Activated B cell treated with CpG ODN at 0.5 μM for 24 hours (primary cell): ENCODE data around the gene MOB1B. TPM values are rescaled to one million over a fixed set of nuclear protein-coding genes. Genes with fewer than 3 reads are reported as not detected.
"Not testable (repeated sequence)": the region's sequence is repeated elsewhere in the genome, so short reads cannot be mapped to it uniquely, and the experiment has no call there.

Source experiments
- ATAC-seq: fragments of 200-7000 bp; cut with Tn5 transposase; one replicate; pipeline ENCODE4 v1.10.0; 2021; ENCODE audit warnings: low read depth, mild to moderate bottlenecking, moderate library complexity
- CTCF ChIA-PET: fragments of 350-600 bp; sonication (Branson Sonifier 250); formaldehyde crosslinking; loops from one replicate; lab custom pipeline; 2021; ENCODE audit warnings: antibody characterized with exemption; lab: Charles Lee
- POLR2A ChIA-PET: fragments of 350-600 bp; sonication (Branson Sonifier 250); formaldehyde crosslinking; loops from one replicate; lab custom pipeline; 2021; ENCODE audit warnings: antibody characterized with exemption; lab: Charles Lee
- DNase-seq: peaks from one replicate; pipeline ENCODE4 v3.0.0; 2022
- H3K27ac Mint-ChIP-seq: one replicate; pipeline ENCODE4 v1.8.0; 2020; ENCODE audit warnings: mixed read lengths
- H3K27me3 Mint-ChIP-seq: one replicate; pipeline ENCODE4 v1.8.0; 2021; ENCODE audit warnings: mixed read lengths
- H3K36me3 Mint-ChIP-seq: one replicate; pipeline ENCODE4 v1.8.0; 2021; ENCODE audit warnings: low read depth, mixed read lengths
- H3K4me1 Mint-ChIP-seq: one replicate; pipeline ENCODE4 v1.8.0; 2021; ENCODE audit warnings: mixed read lengths
- H3K4me3 Mint-ChIP-seq: one replicate; pipeline ENCODE4 v1.8.0; 2020; ENCODE audit warnings: mild to moderate bottlenecking, mixed read lengths
- H3K9me3 Mint-ChIP-seq: one replicate; pipeline ENCODE4 v1.8.0; 2020; ENCODE audit warnings: mixed read lengths
- CTCF ChIP-seq: fragments of 200-600 bp; IDR thresholded peaks from one replicate; pipeline ENCODE4 v1.8.0; 2022; ENCODE audit warnings: antibody characterized with exemption, mild to moderate bottlenecking
- intact Hi-C: fragments of 100-400 bp; cut with micrococcal nuclease; formaldehyde crosslinking; loops from one replicate; pipeline ENCODE4 v1.15.1; 2024
- total RNA-seq: library from RNA; stranded (reverse); gene quantifications from 2 replicates; pipeline ENCODE4 v1.2.3, GENCODE V29; 2022

MOB1B gene
- total RNA-seq, 1 donor from 2014 or later, result 23.4 TPM

DNA sequence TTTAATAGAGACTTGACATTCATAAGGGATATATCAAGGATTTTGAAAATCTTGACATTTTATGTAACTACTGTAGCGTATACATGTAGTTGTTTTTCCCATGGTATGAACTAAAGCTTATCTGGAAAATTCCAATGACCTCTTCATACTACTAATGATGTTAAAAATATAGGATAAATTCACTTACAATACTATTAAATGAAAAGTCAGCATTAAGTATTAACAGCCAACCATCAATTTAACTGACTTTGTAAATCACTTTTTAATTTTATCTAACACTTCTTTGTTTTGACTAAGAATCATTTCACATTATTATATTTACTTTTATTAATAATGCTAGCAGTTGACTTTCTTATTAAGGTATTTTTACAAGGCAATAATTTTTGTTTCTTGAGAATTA, 125.4 kb downstream of the MOB1B start:
- Mint-ChIP-seq H3K4me3 (no peak overlapping the region), H3K27ac (no peak overlapping the region), H3K36me3 (peaks cover 64% of the 10 kb centered on the region), H3K27me3 (no peaks in the 10 kb centered on the region), H3K9me3 (no peaks in the 10 kb centered on the region), H3K4me1 (peaks cover 3% of the 10 kb centered on the region)
- intact Hi-C loops, result loop anchor here (5.0 kb wide), 1 partner anchor 45 kb away; no protein-coding TSS in a partner anchor
- no peak for DNase-seq
- POLR2A ChIA-PET, result no interaction called here
- ATAC-seq, result no peak
- CTCF ChIA-PET, result no interaction called here
- TF ChIP-seq CTCF, result no peak

DNA sequence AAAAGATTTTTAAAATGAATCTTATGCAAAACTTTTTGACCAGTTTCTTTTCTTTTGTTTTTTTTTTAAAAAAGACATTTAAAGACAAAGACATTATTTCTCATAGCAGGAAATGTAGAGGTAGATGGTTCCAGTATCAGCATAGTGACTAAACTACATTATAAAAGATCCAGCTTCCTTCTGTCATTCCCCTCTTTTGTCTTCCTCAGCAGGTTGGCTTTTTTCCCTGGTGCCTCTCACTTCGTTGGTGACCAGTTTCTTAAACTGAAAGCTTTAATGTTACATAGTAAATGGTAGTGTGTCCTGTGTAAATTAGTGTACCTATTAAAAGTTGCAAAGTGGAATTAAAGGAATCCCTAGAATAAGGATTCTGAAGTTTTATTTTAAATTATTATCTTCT, 127.3 kb downstream of the MOB1B start:
- Mint-ChIP-seq H3K4me3 (no peak overlapping the region), H3K36me3 (peaks cover 47% of the 10 kb centered on the region), H3K27ac (no peak overlapping the region), H3K4me1 (peaks cover 3% of the 10 kb centered on the region), H3K9me3 (no peaks in the 10 kb centered on the region), H3K27me3 (no peaks in the 10 kb centered on the region)
- ChIA-PET CTCF (no interaction called here), POLR2A (interaction anchor here (0.7 kb wide), 1 partner anchor 189 kb away, joined by 3 read pairs; no protein-coding TSS in a partner anchor)
- ATAC-seq (no peak), DNase-seq (no peak)
- intact Hi-C loops, result loop anchor here (5.0 kb wide), 1 partner anchor 47 kb away; no protein-coding TSS in a partner anchor
- no peak for TF ChIP-seq CTCF

DNA sequence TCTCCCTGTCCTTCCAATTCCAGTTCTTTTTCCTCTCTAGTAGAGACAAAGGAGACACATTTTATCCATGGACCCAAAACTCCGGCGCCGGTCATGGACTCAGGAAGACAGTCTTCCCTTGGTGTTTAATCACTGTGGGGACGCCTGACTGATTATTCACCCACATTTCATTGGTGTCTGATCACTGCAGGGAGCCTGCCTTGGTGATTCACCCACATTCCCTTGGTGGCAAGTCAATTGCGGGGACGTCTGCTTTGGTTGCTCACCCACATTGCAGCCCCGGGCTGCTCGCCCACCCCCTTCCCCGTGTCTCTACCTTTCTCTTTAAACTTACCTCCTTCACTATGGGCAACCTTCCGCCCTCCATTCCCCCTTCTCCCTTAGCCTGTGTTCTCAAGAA, 129.9 kb downstream of the MOB1B start:
- H3K4me3 Mint-ChIP-seq, H3K4me1 Mint-ChIP-seq, intact Hi-C loops, DNase-seq, H3K9me3 Mint-ChIP-seq, ATAC-seq, H3K27me3 Mint-ChIP-seq, CTCF ChIA-PET, POLR2A ChIA-PET, H3K27ac Mint-ChIP-seq: not testable (repeated sequence)
- H3K36me3 Mint-ChIP-seq, result peaks cover 33% of the 10 kb centered on the region

Other genes starting within 250 kb of the MOB1B start
- gene JCHAIN, start 235.9 kb upstream of the MOB1B start, total RNA-seq, result 47.0 and 53.7 TPM in 2 replicates
- 38.5 and 40.1 TPM in 2 replicates for gene UTP3, start 213.8 kb upstream of the MOB1B start, total RNA-seq
- gene RUFY3, start 180.4 kb upstream of the MOB1B start, total RNA-seq, result 55.0 and 69.4 TPM in 2 replicates
- 61.1 and 63.5 TPM in 2 replicates for gene GRSF1, start 62.5 kb upstream of the MOB1B start, total RNA-seq
- 32.6 and 34.3 TPM in 2 replicates for gene DCK, start 91.3 kb downstream of the MOB1B start, total RNA-seq